ENCODE data around the gene GABARAPL2.
"Not testable (repeated sequence)": the region's sequence is repeated elsewhere in the genome, so short reads cannot be mapped to it uniquely, and the experiment has no call there.

The GABARAPL2 gene

DNA sequence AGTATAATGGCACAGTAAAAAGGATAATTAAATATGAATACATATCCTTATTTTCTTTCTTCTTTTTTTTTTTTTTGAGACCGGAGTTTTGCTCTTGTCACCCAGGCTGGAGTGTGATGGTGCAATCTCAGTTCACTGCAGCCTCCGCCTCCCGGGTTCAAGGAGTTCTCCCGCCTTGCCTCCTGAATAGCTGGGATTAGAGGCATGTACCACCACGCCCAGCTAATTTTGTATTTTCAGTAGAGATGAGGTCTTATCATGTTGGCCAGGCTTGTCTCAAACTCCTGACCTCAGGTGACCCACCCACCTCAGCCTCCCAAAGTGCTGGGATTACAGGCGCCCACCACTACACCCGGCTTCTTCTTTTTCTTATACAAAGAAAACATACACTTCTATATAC lies 12.0 kb downstream of the GABARAPL2 start:
- FAIRE-seq (no peak), DNase-seq (ENCODE audit: insufficient read length) (no peak)
- TF ChIP-seq POLR2AphosphoS5 (IDR thresholded peaks at IDR 0.05; ENCODE audit: low read depth, low read length) (no peak), POLR2A (IDR thresholded peaks at IDR 0.05; ENCODE audit: low read depth, low read length) (no peak), TAF1 (IDR thresholded peaks at IDR 0.05; ENCODE audit: borderline replicate concordance, low read depth, low read length) (no peak)

DNA sequence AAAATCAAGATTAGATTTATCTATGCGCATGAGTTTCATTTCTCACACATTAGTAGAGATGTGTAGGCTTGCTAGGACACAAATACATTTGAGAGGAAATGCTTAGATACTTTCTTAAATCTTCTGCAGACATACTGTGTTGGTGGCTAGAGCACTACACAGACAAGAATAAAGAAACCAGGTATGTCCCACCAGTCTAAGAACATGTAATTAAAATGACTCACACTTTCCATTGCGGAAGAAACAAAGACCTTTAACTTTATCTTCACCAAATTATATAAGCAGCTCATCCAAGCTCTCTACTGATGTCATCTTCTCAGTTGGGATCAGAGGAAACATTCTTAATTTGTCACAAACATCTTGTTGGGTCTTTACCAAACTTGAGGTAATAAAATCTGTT lies 12.5 kb downstream of the GABARAPL2 start:
- no peak for FAIRE-seq
- TF ChIP-seq TAF1 (IDR thresholded peaks at IDR 0.05; ENCODE audit: borderline replicate concordance, low read depth, low read length) (no peak), POLR2A (IDR thresholded peaks at IDR 0.05; ENCODE audit: low read depth, low read length) (no peak), POLR2AphosphoS5 (IDR thresholded peaks at IDR 0.05; ENCODE audit: low read depth, low read length) (no peak)

DNA sequence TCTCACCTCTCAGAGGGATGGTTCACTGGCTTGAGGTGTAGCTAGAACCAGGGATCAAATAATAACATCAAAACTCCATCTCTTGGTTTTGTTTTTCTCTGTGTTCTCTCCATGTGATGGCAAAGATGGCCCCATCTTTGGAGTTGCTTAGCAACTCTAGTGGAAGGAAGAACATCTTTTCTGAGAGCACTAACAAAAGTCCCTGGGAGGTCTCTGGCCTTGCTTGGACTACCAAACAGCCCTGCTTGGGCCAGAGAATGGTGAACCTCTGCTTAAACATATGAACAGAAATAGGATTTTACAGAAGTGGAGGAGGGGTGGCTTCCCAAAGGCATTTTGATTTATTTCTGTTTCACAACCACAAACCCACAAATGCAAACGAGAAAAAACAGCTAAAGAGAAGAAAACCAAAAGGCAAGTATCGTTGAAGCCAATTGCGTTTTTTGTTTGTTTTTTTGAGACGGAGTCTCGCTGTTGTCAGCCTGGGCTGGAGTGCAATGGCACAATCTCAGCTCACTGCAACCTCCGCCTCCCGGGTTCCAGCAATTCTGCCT lies 13.2 kb downstream of the GABARAPL2 start:
- DNase-seq (ENCODE audit: insufficient read length) (no peak), FAIRE-seq (no peak)

More for the DNA sequence above, 12.5 kb downstream of the GABARAPL2 start:
- DNase-seq (ENCODE audit: insufficient read length) = no peak

DNA sequence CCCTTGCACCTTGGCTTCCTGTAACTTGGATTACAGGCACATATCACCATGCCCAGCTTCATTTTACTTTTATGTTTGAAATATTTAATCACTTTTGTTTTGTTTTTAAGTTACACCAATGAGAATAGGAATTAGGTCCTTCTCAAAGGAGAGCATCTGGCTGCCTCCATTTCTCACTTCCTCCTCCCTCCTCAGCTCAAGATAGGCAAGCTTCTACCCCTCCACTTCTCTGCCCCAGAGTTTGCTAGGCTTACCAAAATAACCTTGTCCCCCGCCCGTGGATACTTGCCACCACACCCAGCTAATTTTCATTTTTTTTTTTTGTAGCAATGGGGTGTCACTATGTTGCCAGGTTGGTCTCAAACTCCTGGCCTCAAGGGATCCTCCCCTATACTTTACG lies 17.9 kb downstream of the GABARAPL2 start:
- DNase-seq (ENCODE audit: insufficient read length) (no peak), FAIRE-seq (no peak)
- no peak for TF ChIP-seq POLR2A (IDR thresholded peaks at IDR 0.05; ENCODE audit: low read depth, low read length)
- no peak for TF ChIP-seq POLR2AphosphoS5 (IDR thresholded peaks at IDR 0.05; ENCODE audit: low read depth, low read length)
- no peak for TF ChIP-seq TAF1 (IDR thresholded peaks at IDR 0.05; ENCODE audit: borderline replicate concordance, low read depth, low read length)

More for the DNA sequence above, 13.2 kb downstream of the GABARAPL2 start:
- TF ChIP-seq TAF1 (IDR thresholded peaks at IDR 0.05; ENCODE audit: borderline replicate concordance, low read depth, low read length) (no peak), POLR2A (IDR thresholded peaks at IDR 0.05; ENCODE audit: low read depth, low read length) (no peak), POLR2AphosphoS5 (IDR thresholded peaks at IDR 0.05; ENCODE audit: low read depth, low read length) (no peak)

DNA sequence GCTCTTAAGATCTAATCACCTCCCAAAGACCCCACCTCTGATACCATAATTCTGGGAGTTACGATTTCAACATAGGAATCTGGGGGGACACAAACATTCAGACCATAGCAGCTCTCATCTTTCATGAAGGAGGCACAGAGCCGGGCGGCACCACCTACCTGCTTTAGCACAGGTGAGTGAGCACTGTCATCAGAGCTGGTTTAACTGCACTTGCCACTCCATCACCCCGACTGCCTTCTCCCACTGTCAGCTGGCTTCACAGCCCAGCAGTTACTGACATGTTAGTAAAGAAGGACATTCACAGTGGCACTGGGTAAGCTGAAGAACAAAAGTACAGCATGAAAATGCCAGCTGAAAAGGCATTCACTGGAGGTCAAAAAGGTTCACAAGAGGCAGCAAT lies 22.5 kb downstream of the GABARAPL2 start:
- DNase-seq (ENCODE audit: insufficient read length) = no peak
- FAIRE-seq = no peak
- TF ChIP-seq TAF1 (IDR thresholded peaks at IDR 0.05; ENCODE audit: borderline replicate concordance, low read depth, low read length) (no peak), POLR2AphosphoS5 (IDR thresholded peaks at IDR 0.05; ENCODE audit: low read depth, low read length) (no peak), POLR2A (IDR thresholded peaks at IDR 0.05; ENCODE audit: low read depth, low read length) (no peak)

DNA sequence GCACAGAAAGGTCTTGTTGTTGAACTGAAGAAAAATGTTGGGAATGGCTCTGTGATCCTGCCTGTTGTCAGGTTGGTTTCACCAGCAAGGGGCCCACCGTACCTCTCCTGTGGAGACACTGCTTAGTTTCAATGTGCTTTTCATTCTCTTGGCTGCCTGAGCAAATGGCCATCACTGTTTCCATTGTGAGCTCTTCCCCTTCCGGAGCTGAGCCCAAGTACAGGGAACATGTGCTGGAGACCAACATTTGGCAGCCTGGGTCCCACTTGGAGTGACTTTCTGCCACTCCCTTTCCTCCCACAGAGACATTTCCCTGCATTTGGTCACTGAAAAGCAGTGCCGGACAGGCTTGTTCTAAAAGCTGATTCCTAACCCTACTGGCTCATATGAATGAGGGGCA lies 23.1 kb downstream of the GABARAPL2 start:
- TF ChIP-seq POLR2A (IDR thresholded peaks at IDR 0.05; ENCODE audit: low read depth, low read length) = no peak
- TF ChIP-seq POLR2AphosphoS5 (IDR thresholded peaks at IDR 0.05; ENCODE audit: low read depth, low read length) = no peak
- no peak for TF ChIP-seq TAF1 (IDR thresholded peaks at IDR 0.05; ENCODE audit: borderline replicate concordance, low read depth, low read length)
- no peak for DNase-seq (ENCODE audit: insufficient read length)
- no peak for FAIRE-seq

DNA sequence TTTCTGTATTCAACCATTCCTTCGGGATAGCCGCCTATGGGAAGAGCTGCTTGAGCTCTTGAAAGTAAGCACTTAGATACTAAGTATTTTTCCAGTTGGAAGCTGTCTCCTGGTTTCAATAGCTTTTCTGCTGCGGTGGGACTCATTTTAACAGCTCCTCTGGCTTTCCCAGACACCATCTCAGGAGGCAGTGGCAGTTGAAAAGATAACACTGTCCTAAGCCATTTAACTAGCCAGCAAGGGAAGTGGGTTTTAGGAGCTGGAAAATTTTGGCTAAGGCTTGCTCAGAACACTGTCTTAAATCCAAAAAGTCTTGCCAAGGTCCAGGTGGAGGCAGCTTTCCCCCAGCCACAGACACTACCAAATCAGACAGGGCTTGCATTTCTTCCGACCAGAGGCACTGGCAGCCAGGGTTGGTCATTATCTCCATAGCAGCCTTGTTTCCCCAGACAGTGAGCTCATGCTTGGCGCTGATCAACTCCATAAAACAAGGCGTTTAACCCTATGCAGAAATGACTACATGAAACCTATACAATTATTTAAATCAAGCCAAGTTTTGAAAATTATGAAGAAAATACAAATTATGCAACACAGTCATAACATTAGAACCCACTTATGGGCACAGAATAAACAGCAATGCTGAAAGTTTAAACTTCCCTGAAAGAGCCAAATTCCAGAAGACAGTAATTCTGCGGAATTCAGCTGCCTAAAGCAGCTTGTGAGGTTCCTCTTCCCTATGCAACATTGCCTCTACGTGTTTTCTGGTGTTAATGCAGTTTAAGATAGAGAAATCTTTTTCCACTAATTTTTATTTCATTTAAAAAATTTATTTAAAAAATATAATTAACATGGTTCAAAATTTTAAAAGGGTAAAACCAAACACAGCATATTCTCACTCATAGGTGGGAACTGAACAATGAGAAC lies 25.0 kb downstream of the GABARAPL2 start:
- TF ChIP-seq POLR2A (IDR thresholded peaks at IDR 0.05; ENCODE audit: low read depth, low read length) = no peak
- no peak for TF ChIP-seq TAF1 (IDR thresholded peaks at IDR 0.05; ENCODE audit: borderline replicate concordance, low read depth, low read length)
- TF ChIP-seq POLR2AphosphoS5 (IDR thresholded peaks at IDR 0.05; ENCODE audit: low read depth, low read length) = no peak
- FAIRE-seq = no peak
- DNase-seq (ENCODE audit: insufficient read length) = no peak

DNA sequence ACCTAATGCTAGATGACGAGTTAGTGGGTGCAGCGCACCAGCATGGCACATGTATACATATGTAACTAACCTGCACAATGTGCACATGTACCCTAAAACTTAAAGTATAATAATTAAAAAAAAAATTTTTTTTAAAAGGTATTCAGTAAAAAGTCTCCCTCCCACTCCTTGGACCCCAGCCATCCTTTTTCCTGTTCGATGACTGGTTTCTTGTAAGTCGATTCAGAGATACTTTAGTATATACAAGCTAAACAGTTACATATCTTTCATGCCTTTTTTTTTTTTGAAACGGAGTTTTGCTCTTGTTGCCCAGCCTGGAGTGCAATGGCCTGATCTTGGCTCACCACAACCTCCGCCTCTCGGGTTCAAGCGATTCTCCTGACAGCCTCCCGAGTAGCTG lies 25.7 kb downstream of the GABARAPL2 start:
- FAIRE-seq; DNase-seq (ENCODE audit: insufficient read length): not testable (repeated sequence)

DNA sequence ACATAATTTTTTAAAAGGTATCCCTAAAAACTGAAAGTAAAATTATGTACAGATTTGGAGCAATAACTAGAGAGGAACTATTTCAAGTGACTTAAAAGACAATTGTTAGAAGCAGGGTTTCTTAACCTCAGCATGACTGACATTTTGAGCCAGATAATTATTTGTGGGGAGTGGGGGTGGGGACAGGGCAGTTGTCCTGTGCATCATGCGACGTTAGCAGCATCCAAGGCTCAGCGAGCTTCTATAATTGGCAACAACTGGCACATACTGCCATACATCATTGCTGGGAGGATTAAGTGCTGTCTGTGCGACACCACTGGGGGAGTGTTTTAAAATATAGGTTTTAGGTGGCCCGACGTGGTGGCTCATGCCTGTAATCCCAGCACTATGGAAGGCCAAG lies 27.1 kb downstream of the GABARAPL2 start:
- no peak for FAIRE-seq
- no peak for DNase-seq (ENCODE audit: insufficient read length)
- TF ChIP-seq POLR2AphosphoS5 (IDR thresholded peaks at IDR 0.05; ENCODE audit: low read depth, low read length) = no peak
- no peak for TF ChIP-seq POLR2A (IDR thresholded peaks at IDR 0.05; ENCODE audit: low read depth, low read length)
- no peak for TF ChIP-seq TAF1 (IDR thresholded peaks at IDR 0.05; ENCODE audit: borderline replicate concordance, low read depth, low read length)

DNA sequence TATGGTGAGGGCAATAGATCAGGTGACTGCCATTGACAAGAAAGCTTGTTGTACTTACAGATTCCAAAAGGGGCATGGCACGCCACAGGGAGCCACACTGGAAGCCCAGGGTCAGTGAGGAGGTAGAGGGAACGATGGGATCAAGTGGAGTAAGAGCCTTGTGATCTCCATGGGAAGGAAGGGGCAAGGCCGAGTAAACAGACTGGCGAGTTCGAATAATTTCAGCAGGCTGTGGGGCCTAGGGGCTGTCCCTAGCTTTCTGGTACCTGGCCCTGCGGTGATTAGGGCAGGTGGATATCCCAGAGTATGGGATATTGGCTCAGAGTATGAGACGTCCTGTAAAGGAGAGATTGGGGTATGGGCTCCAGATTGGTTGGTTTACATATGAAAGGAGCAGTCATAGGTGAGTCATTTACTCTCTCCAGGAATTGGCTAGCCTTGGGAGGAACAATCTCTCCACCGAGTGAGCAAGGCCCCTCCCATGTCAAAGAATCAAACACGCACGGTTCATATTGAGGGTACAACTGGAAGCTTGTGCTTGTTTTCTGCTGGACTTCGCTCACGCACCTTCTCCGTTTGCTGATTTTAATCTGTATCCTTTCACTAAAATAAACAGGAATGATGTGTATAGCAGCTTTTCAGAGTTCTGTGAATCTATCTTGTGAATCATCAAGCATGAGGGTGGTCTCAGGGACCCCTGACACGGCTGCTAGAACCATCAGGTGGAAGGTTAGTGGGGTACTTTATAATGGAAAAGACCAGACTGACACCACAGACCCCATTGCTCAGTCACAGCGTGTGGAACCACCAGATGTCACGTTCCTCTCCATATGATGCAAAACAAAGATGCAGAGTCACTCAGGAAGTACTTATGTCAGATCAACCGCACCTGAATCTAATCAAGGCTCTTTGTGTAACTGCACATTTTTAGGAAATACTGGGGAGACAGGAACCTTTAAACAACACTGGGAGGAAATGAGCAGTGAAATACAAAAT lies 27.9 kb downstream of the GABARAPL2 start:
- DNase-seq (ENCODE audit: insufficient read length) = no peak
- no peak for FAIRE-seq
- no peak for TF ChIP-seq TAF1 (IDR thresholded peaks at IDR 0.05; ENCODE audit: borderline replicate concordance, low read depth, low read length)
- no peak for TF ChIP-seq POLR2A (IDR thresholded peaks at IDR 0.05; ENCODE audit: low read depth, low read length)
- TF ChIP-seq POLR2AphosphoS5 (IDR thresholded peaks at IDR 0.05; ENCODE audit: low read depth, low read length) = no peak
